Daoy (cell line): ENCODE results near the gene OBSL1. TPM values are rescaled to one million over a fixed set of nuclear protein-coding genes. Genes with fewer than 3 reads are reported as not detected.
A peak's percentile ranks its signal among the peaks of the same experiment; 100 is the strongest.

Experiments
- DNase-seq: peaks from one replicate; pipeline ENCODE4 v3.0.0-alpha.2; 2015; ENCODE audit warnings: low read depth
- total RNA-seq: library from RNA; depleted of rRNA; stranded (reverse); fragments of >200 nt; shearing (Covaris generic); gene quantifications from 2 replicates; pipeline ENCODE4 v1.2.3, GENCODE V29; 2014

The OBSL1 gene
- total RNA-seq, 1 experiment from 2014 or later: 45.3 TPM

DNA sequence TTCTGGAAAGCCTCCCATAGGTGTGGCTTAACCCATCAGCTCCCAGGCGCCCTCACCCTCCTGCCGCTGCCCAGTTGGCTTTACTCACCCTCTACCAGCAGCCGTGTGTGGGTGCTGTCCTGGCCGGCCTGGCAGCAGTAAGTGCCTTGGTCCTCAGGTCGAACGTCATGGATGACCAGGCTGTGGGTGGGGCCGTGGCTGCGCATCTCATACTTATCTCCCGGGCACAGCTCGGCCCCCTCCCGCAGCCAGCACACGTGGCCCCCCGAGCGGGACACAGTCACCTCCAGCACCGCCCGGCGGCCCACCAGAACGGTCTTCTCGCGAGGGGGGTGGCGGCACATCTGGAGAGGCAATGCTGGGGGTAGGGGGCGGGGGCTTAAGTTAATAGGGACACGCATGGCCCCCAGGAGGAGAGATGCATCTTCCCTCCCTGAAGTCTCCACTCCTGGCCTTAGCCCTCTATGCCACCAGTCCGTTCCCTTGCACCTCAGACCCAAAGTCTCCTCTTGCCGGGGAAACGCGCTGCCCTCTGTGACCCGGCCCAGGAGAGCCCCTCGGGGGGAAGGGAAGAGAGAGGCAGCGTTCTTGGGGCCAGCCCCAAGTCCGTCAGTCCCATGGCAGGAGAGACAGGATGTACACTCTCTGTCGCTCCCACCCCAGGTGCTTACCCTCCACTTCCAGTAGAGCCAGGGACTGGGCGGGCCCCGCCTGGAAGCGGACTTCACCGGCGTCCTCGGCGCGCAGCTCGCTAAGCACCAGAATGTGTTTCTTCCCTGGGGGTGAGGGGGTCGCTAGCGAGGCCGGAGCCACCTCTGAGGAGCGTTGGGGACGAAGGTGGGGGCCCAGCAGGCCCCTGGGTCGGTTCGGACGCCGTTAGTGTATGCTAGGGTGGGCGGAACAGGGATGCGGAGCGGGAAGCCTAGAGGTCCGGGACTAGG is 19.6 kb downstream of the OBSL1 start:
- DNase-seq: peak; percentile 58

DNA sequence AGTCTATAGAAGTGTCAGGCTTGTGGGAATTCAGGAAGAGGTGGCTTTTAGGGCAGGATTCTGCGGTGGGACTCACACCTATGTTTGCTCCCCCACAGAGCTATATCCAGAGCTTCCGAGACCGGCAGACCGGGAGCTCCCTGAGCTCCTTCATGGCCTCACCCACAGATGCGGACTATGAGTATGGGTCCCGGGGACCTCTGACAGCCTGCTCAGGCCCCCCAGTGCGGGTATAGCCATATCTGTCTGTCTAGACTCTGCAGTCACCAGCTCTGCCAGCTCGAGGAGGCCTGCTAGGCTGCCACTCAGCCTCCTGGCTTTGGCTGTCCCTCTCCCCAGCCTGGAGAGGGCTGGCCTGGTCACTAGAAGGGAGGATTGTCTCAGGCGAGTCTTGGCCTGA is 21.7 kb downstream of the OBSL1 start:
- DNase-seq: no peak

DNA sequence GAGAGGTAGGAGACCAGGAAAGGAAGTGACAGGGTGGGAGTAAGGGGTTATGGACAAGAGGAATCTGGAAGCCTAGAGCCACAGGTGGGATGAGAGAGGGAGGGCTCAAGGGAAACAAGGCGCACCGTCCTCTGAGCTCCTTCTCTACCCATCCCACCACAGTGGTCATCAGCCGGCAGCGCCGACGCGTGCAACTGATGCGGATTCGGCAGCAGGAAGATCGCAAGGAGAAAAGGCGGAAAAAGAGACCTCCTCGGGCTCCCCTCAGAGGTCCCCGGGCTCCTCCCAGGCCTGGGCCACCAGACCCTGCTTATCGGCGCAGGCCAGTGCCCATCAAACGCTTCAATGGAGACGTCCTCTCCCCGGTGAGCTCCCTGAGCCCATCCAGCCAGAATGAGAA is 22.3 kb downstream of the OBSL1 start:
- DNase-seq: no peak

DNA sequence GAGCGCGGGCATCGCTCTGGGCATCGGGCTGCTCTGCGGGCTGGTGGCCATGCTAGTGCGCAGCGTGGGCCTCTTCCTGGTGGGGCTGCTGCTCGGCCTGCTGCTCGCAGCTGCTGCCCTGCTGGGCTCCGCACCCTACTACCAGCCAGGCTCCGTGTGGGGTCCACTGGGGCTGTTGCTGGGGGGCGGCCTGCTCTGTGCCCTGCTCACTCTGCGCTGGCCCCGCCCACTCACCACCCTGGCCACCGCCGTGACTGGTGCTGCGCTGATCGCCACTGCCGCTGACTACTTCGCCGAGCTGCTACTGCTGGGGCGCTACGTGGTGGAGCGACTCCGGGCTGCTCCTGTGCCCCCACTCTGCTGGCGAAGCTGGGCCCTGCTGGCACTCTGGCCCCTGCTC is 23.7 kb downstream of the OBSL1 start:
- no peak for DNase-seq

DNA sequence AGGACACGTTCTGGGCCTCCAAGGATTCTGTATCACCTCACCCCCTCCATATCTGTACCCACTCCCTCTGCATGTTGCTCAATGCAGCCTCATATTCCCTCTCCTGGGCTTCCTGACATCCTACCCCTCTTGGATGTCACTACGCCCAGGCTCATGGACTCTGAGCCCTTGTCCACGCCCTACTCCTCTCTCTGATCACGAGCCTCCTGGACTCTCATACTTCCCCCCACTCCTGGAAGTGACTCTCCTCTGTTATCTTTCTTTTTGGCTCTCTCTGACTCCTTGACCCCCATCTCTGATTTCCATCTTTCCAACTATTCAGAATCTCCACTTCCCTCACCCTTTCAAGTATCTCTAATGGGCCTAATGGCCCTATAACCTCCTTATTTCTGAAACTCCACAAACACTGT is 25.4 kb downstream of the OBSL1 start:
- no peak for DNase-seq

DNA sequence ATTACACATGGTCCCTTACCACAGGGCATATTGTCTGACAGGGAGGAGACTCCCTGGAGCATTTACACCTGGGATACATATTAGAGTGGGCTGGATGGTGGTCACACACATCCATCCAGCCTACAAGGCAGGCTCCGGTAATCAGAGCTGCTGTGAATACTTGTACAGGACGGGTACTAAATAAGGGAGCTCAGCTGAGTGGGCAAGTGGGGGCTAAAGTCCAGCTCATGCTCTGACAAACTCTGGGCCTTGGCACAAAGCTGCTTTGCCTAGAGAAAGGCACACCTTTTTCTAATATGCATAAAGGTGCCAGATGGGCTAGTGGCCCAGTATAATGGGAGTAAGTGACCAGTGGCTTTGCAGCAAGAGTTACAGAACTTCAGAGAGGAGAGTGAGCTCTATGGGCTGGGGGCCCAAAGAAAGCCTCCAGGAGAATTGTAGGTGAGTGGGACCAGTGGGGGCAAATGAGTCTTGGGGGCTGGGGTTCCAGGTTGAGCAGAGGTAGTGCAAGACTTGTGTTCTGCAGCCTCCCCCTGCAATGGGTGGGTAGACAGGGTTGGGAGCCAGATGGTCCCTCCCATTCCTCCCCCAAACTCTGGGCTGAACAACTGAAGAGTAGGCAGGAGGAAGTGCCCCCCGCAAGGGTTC is 25.9 kb downstream of the OBSL1 start:
- no peak for DNase-seq

DNA sequence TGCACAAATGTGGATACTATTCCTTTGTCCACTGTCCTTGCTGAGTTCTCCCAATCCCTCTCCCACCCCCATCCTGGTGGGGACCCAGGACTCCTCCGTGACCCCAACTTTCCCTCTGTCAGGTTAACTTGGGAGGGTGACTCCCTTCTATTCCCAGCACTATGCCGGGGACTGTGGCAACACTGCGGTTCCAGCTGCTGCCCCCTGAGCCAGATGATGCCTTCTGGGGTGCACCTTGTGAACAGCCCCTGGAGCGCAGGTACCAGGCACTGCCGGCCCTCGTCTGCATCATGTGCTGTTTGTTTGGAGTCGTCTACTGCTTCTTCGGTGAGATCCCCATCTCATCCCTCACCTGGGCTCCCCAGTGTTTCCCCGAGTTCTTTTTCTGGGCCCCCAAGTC is 26.8 kb downstream of the OBSL1 start:
- DNase-seq: no peak

DNA sequence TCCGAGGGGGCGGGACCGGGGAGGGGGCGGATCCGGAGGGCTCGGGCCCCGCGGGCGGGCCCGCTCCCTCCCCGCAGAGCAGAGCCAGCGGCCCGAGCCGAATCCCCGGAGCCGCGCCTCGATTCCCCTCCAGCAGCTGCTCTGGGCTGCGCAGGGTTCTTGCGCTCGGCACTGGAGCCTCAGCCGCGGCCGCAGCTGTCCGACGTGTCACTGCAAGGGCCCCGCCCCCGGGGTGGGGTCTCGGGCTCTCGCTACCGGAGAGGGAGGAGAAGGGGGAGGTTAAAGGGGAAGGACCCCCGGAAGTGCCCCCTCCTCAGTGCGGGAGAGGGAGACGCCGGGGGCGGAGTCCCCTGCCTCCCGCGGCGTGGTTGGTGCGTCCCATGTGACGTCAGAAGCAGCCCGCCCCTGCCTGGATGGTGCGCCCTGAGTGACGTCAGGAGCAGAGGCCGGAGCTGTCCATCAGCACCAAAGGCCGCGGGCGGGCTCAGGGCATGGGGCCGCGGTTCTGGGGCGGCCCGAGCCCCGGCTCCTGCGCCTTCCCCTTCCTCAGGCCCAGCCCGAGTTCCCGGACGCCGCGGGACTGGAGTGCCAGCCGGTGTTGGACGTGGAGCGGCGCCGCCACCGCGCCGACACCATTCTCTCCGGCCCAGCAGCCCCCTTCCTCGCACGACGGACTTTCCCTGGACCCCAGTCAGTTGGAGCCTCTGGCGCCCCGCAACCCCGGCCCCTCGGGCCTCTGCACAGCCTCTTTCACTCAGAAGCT is 27.6 kb downstream of the OBSL1 start, which contains the start of the genes CHPF and TMEM198:
Gene CHPF, minus strand, starts transcription at position 214 of the 763 bp plus-strand sequence. CDS start 271 bp downstream, outside the sequence.
Gene TMEM198, plus strand, starts transcription at position 433 of the 763 bp plus-strand sequence. CDS start 700 bp downstream, outside the sequence.
- peak; percentile 98 for DNase-seq

DNA sequence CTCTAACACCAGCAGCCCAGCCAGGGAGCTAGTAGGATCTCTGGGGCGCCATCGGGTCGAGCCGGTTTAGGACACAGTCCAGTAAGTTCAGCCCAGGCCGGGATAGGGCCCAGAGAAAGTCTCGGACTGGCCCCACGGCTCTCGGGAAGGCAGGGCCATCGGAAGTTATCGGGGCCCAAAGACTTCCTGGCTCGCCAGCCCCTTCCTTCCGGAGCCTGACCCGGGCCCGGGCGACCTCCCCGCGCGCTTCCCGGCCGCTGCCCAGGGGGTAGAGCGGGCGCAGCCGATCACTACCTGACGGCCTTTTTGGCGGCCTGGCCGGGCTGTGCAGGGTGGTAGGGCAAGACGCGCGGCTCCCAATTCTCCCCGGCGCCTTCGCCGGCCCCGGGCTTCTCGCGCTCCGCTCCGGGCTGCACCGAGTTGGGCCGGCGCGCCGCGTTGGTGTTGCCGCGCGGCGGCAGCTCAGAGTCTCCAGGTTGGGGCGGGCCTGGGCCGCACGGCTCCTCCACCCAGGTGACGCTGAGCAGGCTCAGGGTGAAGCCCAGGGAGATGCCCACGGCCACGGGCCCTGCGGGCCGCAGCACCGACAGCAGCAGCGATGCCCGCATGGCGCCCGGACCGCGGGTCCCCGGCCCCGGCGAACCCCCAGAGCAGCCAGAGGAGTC is 28.3 kb downstream of the OBSL1 start:
- peak; percentile 44 for DNase-seq

DNA sequence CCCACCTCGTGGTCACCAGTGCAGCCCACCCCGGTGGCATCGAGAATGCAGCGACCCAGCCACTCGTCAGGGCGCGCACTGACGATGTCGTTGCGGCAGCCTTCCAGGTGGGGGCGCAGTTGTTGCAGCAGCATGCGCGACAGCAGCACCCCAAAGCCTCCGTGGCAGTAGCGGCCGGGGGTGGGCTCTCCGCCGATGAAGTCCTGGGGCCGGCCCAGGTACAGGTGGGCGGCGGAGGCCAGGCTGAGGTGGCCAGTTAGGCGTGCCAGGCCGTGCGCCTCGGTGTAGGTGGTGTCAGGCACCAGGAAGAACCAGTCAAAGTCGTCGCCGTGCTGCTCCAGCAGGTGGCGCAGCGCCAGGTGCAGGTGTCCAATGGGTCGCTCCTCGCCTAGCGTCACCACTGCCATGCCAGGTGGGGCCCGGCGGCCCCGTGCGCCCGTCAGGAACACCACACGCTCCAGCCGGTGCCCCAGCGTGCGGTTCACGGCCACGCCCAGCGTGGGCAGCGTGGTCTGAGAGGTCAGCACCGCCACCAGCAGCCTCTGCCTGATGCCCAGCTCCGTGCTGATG is 29.6 kb downstream of the OBSL1 start:
- peak; percentile 88 for DNase-seq

DNA sequence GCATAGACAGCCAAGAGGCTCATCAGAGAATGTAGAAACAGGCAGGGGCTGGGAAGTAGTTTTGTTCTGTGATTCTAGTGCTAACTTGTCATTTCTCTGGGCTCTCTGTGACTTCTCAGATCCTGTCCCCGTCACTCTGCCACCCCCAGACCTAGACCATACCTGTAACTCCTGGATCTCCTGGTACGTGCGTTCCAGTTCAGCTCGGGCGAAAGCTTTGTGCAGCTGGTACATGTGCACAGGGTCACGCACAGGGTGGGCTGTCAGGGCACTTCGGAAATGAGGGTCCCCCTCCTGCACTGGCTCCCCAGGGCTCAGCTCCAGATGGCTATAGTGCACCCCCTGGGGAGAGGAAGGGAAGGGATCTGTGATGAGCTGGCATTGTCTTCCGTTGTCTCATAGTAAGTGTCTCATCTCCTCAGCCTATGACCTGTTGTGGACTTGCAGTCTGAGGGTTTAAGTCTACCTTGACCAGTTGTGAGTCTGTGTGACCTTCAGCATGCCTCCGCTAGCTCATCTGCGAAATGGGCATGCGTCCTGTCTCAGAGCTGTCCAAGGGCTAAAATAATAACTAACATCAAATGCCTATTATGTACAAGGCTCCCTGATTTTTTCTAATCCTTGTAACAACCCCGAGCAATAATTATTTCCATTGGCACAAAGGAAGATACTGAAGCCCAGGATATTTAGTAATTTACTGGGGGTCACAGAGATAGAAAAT is 30.4 kb downstream of the OBSL1 start:
- no peak for DNase-seq

DNA sequence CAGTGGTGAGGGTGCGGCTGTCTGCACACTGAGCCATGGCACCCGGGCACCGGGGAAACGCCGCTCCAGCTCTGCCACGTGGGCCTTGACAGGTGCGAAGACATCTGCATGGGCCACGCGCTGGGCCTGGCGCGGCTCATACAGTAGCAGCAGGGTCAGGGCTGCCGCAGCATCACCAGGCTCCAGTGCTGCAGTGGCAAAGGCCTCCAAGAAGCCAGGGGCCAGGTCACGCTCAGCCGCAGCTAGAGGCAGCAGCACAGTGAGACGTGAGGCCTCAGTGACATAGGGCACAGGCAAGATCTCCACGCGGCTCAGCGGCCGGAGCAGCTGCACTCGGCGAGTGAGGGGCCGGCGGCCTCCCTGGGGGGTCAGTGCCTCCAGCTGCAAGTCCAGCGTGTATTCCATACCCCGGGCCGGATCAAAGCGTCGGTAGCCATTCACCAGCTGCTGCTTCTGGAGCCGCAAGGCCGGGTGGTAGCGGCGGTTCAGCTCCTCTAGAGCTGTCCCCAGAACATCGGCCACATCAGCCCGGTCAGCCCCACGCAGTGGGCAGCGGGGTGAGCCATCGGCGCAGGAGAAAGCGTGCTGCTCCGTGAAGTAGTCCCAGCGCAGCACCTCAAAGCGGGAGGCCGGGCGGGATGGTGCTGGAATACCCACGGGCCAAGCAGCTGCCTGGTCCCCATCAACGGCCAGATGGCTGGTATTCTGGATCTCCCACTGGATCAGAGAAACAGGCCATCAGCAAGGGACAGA is 31.2 kb downstream of the OBSL1 start:
- no peak for DNase-seq

DNA sequence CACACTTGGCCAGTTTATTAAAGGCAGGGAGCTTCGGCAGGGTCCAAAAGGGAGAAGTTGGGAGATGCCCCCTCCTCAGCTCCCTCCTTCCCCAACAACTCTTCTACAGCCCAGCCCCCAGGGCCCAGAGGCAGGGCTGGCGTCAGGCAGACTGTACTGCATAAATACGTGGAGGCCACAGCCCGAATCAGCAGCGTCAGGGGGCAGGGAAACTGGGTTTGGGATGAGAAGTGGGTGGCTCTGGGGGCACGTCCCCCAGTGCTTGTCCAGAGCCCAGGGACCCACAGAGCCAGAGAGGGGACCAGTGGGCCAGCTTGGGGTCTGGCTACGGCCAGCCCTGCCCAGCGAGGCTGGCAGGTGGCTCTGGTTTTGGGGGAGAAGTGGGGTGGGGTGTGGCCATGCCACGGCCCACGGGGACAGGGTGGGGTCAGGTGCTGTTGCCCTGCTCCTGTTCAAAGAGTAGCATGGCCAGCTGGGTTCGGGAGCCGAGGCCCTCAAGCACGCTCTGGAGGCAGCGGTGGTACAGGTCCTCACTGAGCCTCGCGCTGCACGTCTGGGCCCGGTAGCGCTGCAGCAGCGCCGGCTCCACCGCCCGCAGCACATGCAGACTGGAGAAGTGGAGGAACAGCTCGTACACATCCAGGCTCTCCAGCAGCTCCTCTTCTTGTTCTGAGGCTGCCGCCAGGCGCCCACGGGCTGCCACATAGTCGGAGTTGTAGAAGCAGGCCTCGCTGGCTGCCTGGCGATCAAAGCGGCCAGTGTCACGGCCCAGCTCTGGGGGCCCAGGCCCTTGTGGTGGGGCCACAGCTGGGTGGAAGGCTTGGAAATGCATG is 32.2 kb downstream of the OBSL1 start:
- no peak for DNase-seq

DNA sequence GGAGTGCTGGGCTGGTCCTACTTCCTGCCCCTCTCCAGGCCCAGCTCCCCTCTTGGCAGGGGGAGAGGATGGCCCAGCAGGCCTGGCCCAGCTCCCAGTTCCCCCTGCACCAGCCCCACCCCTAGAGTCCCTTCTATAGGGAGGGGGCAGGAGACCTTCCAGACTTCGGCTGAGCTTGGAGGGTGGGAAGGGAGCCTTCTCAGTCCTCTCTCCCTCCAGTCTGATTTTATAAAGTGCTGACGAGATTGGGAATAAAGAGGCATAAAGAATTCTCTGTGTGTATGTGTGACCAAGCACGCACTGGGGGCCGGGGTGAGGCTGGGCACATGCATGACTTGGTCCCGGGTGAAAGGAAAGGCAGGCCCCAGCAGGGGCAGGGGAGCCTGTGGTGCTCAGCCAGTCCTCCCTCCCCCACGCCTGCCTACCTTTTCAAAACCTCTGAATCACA is 32.8 kb downstream of the OBSL1 start:
- DNase-seq: no peak

DNA sequence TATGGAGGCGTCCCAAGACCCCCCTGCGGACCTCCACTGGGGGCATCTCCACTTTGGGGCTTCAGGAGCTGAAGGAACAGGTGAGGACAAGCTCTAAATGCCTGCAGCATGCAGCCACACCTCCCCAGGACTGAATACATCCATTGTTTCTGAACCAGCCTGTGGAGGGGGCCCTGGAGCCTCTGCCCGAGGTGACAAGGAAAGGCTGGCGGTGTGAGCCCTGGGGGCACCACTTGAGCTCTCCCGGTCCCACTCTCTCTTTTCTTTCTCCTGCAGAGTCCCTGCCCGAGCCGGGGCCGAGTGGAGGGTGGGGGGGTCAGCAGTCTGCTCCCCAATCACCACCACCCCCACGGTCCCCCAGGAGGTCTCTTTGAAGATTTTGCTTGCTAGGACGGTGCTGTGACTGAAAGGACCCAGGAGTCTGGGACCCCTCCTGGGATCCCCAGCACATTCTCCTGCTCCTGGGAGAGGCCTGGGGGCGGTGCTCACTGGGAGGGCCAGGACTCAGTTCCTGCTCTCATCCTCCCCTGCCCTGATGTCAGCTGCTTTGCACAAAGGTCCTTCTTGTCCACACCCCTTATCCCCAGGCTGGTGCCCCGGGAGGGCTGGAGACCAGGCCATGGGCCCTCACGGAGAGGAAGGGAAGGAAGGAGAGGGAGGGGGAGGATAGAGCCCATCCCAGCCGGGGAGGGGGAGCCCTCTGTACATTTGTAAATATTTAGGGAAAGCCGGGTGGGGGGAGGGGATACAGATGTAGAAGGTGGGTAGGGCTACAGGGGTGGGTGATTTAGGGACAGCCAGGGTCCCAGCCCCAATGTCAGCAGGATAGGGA is 33.5 kb downstream of the OBSL1 start:
- no peak for DNase-seq

DNA sequence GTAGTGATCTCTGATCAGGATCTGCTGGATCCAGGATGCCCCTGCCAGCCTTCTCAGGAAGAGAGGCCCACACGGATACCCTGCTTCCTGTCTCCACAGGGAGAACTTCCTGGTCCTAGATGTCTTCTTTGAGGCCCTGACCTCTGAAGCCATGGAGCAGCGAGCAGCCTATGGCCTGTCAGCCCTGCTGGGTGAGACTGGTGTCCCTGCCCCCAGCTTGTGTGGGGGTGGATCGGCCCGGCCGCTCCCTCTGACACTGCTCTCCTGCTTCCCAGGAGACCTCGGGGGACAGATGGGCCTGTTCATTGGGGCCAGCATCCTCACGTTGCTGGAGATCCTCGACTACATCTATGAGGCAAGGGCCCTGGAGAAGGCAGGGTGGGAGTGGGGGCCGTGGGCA is 34.4 kb downstream of the OBSL1 start:
- no peak for DNase-seq

DNA sequence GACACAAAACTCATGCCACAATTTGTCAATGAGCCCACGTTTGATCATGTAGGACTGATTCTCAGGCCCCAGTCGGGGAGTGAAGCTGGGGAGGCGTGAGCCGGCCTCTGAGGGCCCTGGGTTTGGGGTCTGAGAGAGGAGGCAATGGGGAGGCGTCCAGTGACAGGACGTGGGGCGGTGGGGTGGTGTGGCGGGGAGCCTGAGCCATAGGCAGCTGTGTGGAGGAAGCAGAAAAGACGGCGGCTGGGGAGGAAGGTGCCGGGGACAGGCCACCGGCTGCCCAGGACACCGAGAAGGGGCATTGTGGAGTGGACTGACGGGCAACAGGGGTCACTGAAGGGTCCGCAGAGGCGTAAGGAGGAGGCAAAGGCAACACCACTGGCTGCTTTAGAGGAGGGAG is 34.9 kb downstream of the OBSL1 start:
- DNase-seq: no peak
